Measurements from ENCODE around the gene COPS6.

DNA sequence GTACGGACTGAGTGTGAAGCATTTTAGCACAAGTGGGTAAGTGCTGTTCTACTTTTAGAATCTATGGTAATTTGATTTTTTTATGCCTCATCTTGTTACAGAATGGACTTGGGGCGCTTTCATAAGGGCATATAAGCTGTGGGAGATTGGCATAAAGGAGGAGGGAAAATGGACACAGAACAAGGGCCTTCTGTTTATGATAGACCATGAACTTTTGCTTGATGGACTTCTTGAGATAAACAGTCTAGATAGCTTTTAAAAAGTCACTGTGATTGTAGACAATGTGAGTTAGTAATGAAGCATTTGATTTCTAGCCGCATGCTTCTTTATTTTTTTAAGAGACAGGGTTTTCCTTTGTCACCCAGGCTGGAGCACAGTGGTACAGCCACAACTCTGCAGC, 37.2 kb upstream of the COPS6 start:
- TF ChIP-seq, protein P1, sequence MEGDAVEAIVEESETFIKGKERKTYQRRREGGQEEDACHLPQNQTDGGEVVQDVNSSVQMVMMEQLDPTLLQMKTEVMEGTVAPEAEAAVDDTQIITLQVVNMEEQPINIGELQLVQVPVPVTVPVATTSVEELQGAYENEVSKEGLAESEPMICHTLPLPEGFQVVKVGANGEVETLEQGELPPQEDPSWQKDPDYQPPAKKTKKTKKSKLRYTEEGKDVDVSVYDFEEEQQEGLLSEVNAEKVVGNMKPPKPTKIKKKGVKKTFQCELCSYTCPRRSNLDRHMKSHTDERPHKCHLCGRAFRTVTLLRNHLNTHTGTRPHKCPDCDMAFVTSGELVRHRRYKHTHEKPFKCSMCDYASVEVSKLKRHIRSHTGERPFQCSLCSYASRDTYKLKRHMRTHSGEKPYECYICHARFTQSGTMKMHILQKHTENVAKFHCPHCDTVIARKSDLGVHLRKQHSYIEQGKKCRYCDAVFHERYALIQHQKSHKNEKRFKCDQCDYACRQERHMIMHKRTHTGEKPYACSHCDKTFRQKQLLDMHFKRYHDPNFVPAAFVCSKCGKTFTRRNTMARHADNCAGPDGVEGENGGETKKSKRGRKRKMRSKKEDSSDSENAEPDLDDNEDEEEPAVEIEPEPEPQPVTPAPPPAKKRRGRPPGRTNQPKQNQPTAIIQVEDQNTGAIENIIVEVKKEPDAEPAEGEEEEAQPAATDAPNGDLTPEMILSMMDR (IDR thresholded peaks at IDR 0.05; ENCODE audit: low read depth, low read length, poor library complexity, severe bottlenecking), result no peak
- TF ChIP-seq EZH2phosphoT487 (IDR thresholded peaks at IDR 0.05; ENCODE audit: borderline replicate concordance, low read length), result no peak

All from DOHH2 (cell line).